BLaER1 treated with 17β-estradiol and CSF1 and Interleukin-3, amounts not matched to agents 10 nM and 100 nM (cell line): ENCODE measurements around the gene NSMCE1.
A peak's percentile ranks its signal among the peaks of the same experiment; 100 is the strongest.

Experiments used
- H3K27ac ChIP-seq, 11 experiments: shearing (Covaris generic); formaldehyde crosslinking; 2 replicates each; pipeline ENCODE4 v1.8.1; 2022
- H3K27me3 ChIP-seq, 11 experiments: shearing (Covaris generic); formaldehyde crosslinking; 2 replicates each; pipeline ENCODE4 v1.8.1; 2022
- H3K36me3 ChIP-seq, 11 experiments: shearing (Covaris generic); formaldehyde crosslinking; 2 replicates each; pipeline ENCODE4 v1.8.1; 2022
- H3K4me1 ChIP-seq, 10 experiments: shearing (Covaris generic); formaldehyde crosslinking; 2 replicates each; pipeline ENCODE4 v1.8.1; 2022
- H3K4me2 ChIP-seq, 11 experiments: shearing (Covaris generic); formaldehyde crosslinking; 2 replicates each; pipeline ENCODE4 v1.8.1; 2022
- H3K4me3 ChIP-seq, 10 experiments: shearing (Covaris generic); formaldehyde crosslinking; 2 replicates each; pipeline ENCODE4 v1.8.1; 2022
- H3K9ac ChIP-seq, 11 experiments: shearing (Covaris generic); formaldehyde crosslinking; 2 replicates each; pipeline ENCODE4 v1.8.1; 2022
- H3K9me3 ChIP-seq, 11 experiments: shearing (Covaris generic); formaldehyde crosslinking; replicated peaks in 1 of 11; 2 replicates each; pipeline ENCODE4 v1.8.1; 2022
- H4K20me1 ChIP-seq, 11 experiments: shearing (Covaris generic); formaldehyde crosslinking; 2 replicates each; pipeline ENCODE4 v1.8.1; 2022
- Cebpa-rat ChIP-seq, 11 experiments: shearing (Covaris generic); IDR thresholded peaks; 2 replicates each; pipeline ENCODE4 v1.8.1; 2022

The NSMCE1 gene

GRCh38 chr16:27175888-27176287, 92.7 kb downstream of the NSMCE1 start:
- H3K4me2 ChIP-seq, result peak overlapping the region in 10 of 11 experiments; percentile 82 to 99 (median 92); a peak in 18 of 22 replicates
- H3K9me3 ChIP-seq, result no peaks in the 10 kb centered on the region
- no peaks in the 10 kb centered on the region for H4K20me1 ChIP-seq
- no peaks in the 10 kb centered on the region for H3K27me3 ChIP-seq
- peak overlapping the region in 4 of 11 experiments; percentile 53 to 80 (median 78); a peak in 6 of 22 replicates for H3K9ac ChIP-seq
- peak overlapping the region in 9 of 11 experiments; percentile 71 to 91 (median 84); a peak in 16 of 22 replicates for H3K27ac ChIP-seq
- H3K4me3 ChIP-seq, result no peak overlapping the region
- H3K36me3 ChIP-seq, result no peaks in the 10 kb centered on the region
- peaks cover 42 to 100% (median 95%) of the 10 kb centered on the region in 10 experiments for H3K4me1 ChIP-seq
- TF ChIP-seq Cebpa-rat (IDR thresholded peaks at IDR 0.05), result no peak
